Activated gamma-delta T cell (primary cell): ENCODE results near the gene FAM53B.

Experiments
- DNase-seq: peaks from one replicate; lab custom pipeline; 2025; lab: John Stamatoyannopoulos, UW

Gene FAM53B

DNA sequence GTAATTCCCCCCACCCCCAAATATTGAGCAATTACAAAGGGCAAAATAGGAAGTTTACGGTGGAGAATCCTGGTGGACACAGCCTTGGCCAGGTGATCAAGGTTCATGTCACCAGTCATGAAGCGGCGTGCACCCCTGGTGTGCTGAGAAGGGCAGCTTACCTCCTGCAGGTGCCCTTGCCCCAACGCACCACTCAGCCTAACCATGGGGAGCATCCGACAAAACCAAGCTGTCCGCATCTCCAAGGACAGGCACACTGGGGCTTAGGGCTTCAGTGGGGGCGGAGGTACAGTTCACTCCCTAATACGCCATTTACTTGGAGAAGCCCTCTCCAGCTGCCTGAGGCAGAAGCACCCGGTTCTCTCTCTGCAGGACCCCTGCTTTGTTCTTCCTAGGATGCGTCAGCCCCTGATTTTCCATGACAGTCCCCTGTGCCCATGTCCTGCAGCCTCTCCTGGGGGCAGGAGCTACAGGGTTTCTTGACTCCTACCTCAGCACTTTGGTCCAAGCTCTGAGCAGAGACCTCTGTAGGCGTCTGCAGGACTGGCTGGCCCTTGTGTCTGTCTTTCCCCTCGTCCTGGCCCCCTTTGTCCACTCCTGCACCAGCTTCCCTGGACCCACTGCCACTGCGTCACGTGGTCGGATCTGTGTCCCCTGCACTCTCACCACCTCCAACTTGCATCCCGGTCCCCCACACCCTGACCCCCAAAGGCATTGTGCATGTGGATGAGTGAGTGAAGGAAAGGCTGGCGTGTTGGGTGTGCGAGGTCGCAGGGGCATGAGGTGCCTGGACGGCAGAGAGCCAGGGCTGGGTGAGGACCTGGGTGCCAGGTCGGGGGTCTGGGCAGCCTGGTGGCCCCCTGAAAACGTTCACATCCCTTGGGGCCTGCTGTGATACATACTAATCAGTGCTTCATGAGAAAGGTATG lies 168.8 kb downstream of the FAM53B start:
- DNase-seq: no peak

DNA sequence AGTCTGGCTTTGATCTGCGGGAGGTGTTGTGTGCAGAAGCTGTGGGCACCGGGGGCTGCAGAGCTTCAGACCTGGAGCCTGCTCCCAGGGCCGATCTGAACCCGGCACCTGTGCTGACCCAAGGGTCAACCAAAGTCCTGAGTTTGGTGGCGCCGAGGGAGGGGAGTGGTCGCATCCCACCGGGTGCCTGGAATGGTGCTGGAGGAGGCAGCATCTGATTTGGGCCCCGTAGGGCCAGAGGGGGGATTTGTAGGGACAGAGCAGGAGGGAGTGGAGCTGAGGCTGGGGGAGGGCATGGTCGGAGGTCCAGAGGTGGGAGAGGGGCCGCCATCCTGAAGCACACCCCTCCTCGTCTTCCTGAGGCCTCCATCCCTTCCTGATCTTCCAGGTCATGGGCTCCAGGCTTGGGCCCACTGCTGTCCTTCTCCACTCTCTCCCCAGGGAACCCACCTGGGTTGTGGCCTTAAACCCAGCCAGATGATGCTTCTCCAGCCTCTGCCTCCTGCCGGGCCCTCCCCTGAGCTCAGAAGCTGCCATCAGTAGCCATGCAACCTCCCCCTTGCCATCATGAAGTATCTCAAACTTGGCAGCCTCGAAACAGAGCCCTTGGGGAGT lies 169.6 kb downstream of the FAM53B start:
- DNase-seq: no peak

- DNase-seq: no peak
These were observed 170.3 kb downstream of the FAM53B start for GRCh38 chr10:124573726-124574455.

DNA sequence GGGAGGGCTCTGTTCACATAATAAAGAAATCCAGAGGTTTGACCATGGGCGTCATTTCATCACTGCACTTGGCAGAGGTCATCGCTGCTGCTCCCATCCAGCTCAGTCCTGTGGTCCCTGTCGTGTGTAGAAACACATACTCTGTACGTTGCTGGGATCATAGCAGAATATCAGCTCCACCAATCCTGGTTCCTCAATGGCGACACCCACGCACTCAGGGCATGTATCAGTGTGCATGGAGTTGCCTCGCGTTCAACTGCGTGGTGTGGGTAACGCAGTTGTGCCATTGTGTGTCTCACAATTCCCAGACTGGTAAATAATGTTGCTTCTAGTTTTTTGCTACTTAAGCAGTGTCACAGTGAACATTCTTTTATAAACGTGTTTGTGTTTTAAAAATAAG lies 171.4 kb downstream of the FAM53B start:
- DNase-seq: no peak

DNA sequence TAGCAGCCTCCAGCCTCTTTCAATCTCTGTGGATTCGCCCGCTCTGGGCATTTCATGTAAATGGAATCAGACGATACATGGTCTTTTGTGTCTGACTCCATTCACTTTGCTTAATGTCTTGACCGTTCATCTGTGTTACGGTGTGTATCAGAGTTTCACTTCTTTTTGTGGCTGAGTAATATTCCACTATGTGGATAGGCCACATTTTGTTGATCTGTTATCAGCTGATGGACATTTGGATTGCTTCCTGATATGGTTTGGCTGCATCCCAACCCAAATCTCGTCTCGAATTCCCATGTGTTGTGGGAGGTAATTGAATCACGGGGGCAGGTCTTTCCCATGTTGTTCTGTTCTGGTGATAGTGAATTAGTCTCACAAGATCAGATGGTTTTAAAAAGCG lies 173.5 kb downstream of the FAM53B start:
- no peak for DNase-seq

- DNase-seq: no peak
These were observed 174.3 kb downstream of the FAM53B start for GRCh38 chr10:124569623-124570470.
